Retinal pigment epithelial cell (primary cell): ENCODE measurements around the gene ASAP2.

Experiments used
- DNase-seq: peaks from one replicate; pipeline ENCODE4 v3.0.0-alpha.2; 2010; ENCODE audit warnings: low read depth
- H3K4me3 ChIP-seq: 2 replicates; pipeline ENCODE4 v1.5.1; 2011; ENCODE audit warnings: mild to moderate bottlenecking, low read length, control low read depth, moderate library complexity
- CTCF ChIP-seq: conservative IDR thresholded peaks from 2 replicates; pipeline ENCODE4 v1.5.1; 2011; ENCODE audit warnings: low read depth, low read length, control low read depth, inconsistent platforms

Gene ASAP2

DNA sequence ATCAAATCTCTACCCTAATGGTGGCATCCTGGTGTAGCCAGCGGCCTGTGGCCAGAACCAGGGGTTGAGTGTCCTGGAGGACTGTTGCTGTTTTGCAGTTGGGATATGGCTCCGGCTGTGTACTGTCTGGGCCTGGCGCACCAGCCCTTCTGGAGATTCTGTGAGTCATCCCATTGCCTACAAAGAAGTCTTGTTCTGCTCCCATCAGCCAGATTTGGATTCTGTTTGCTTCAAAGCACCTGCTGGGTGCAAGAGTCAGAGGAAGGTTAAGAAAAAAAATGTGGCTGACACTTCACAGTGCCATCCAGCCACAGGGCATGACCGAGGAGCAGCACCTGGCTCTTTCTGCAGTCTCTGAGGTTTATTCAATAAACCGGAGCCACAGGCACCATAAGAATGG lies 41.0 kb upstream of the ASAP2 start:
- TF ChIP-seq CTCF: no peak
- no peak for DNase-seq
- H3K4me3 ChIP-seq: no peak overlapping the region

GRCh38 chr2:9166579-9167377 lies 39.8 kb upstream of the ASAP2 start:
- TF ChIP-seq CTCF: no peak
- DNase-seq: no peak
- no peak overlapping the region for H3K4me3 ChIP-seq

- no peak for DNase-seq
- no peak for TF ChIP-seq CTCF
- no peak overlapping the region for H3K4me3 ChIP-seq
Measured at GRCh38 chr2:9167718-9168657, 38.6 kb upstream of the ASAP2 start.

- TF ChIP-seq CTCF: no peak
- DNase-seq: no peak
Measured at GRCh38 chr2:9168821-9169221, 37.8 kb upstream of the ASAP2 start.

DNA sequence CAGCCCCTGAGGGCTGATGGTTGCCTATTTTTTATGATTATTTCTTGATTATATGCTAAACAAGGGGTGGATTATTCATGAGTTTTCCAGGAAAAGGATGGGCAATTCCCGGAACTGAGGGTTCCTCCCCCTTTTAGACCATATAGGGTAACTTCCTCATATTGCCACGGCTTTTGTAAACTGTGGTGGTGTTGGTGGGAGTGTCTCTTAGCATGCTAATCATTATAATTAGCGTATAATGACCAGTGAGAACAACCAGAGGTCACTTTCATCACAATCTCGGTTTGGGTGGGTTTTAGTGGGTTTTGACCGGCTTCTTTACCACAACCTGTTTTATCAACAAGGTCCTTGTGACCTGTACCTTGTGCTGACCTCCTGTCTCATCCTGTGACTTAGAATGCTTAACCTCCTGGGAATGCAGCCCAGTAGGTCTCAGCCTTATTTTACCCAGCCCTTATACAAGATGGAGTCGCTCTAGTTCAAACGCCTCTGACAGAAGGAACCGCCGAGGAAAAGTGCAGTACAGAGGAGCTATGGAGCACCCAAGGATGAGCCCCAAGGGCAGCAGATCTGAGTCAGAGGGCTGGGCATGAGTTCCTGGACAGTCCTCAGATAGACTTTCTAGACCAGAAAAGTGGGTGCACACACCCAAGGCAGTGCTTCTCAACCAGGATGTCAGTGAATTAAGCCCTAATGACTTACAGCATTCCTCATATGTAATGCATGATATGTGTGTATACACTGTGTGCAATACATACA lies 37.1 kb upstream of the ASAP2 start:
- no peak for TF ChIP-seq CTCF
- no peak overlapping the region for H3K4me3 ChIP-seq
- no peak for DNase-seq

More at GRCh38 chr2:9168821-9169221, 37.8 kb upstream of the ASAP2 start:
- no peak overlapping the region for H3K4me3 ChIP-seq

DNA sequence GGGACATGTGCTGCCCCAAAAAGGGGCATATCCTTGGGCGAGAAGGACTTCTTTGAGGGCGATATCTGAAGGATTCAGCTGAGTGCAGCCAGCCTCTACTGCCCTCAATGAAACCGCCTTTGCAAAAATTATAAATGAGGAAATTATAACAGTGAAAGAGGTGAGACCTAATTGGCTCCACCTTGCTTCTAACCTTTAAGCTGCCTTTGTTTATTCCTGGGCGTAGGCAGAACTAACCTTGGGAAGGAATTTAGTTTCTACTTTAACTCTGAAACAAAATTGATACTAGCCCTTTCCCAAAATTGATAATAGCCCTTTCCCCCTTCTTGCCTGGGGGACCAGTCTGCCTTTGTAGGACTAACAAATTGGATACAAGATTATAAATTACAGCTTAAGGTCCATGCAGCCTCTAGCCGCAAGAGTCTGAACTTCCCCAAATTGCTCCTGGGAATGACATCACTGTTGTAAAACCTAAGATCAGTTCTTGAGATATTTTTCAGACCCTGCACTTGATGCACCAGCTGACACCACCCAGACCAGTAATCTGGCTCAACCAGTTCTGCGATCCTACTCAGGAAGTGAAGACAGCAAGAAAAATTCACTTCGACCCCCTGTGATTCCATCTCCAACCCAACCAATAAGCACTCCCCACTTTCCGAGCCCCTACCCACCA lies 36.0 kb upstream of the ASAP2 start:
- no peak for TF ChIP-seq CTCF
- H3K4me3 ChIP-seq: no peak overlapping the region
- DNase-seq: no peak
